ENCODE results near the gene SLC18A2. TPM values are rescaled to one million over a fixed set of nuclear protein-coding genes. Genes with fewer than 3 reads are reported as not detected.
"Not testable (repeated sequence)": the region's sequence is repeated elsewhere in the genome, so short reads cannot be mapped to it uniquely, and the experiment has no call there.

The SLC18A2 gene
- total and polyA plus RNA-seq, 10 of the 15 experiments (the other 5 are each of a cell fraction or from before 2014, with no cell fraction given), result 0.06 to 1.1 (median 0.25) TPM; not detected in 5

GRCh38 chr10:117299435-117299834 is 58.5 kb downstream of the SLC18A2 start (continued):
- TF ChIP-seq PBX3 (IDR thresholded peaks at IDR 0.05; ENCODE audit: insufficient replicate concordance, low read depth, low read length), result no peak

DNA sequence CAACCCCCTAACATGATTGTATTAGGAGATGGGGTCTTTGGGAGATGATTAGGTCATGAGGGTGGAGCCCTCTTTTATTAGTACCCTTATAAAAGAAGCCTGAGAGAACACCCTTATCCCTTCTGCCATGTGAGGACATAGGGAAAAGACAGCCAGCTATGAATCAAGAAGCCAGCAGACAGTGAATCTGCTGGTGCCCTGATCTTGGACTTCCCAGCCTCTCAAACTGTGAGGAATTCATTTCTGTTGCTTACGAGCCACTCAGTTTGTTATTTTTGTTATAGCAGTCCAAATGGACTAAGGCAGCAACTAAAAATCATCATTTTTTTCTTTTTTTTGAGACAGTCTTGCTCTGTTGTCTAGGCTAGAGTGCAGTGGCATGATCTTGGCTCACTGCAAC is 59.8 kb downstream of the SLC18A2 start:
- TF ChIP-seq MEF2B (IDR thresholded peaks at IDR 0.05; ENCODE audit: partially characterized antibody, poor library complexity, severe bottlenecking) (no peak), CREB1 (IDR thresholded peaks at IDR 0.05; ENCODE audit: low read depth) (no peak), ZBED1 (IDR thresholded peaks at IDR 0.05; ENCODE audit: borderline replicate concordance) (no peak), JUNB (IDR thresholded peaks at IDR 0.05) (no peak), POLR2A (IDR thresholded peaks at IDR 0.05; ENCODE audit: low read depth, low read length) (no peak), DPF2 (IDR thresholded peaks at IDR 0.05) (no peak)
- Histone ChIP-seq H3K9me3 (replicated peaks; ENCODE audit: control insufficient read depth, insufficient read depth, low read length) (no peaks in the 10 kb centered on the region; the same call in 2 of the 3 replicates), H3K27ac (ENCODE audit: control insufficient read depth, insufficient read depth) (no peak overlapping the region), H3K36me3 (ENCODE audit: control insufficient read depth in 2 of 2, insufficient read depth in 2 of 2, low read length in 1 of 2) (no peaks in the 10 kb centered on the region), H2AFZ (ENCODE audit: control insufficient read depth, low read depth, low read length) (no peak overlapping the region), H4K20me1 (ENCODE audit: control insufficient read depth, insufficient read depth) (no peaks in the 10 kb centered on the region), H3K9ac (ENCODE audit: control insufficient read depth, insufficient read depth, low read length) (no peak overlapping the region), H3K79me2 (ENCODE audit: control insufficient read depth, insufficient read depth, low read length) (no peaks in the 10 kb centered on the region), H3K27me3 (replicated peaks in 1 of 2; ENCODE audit: control insufficient read depth in 2 of 2, insufficient read depth in 2 of 2, low read length in 1 of 2) (no peaks in the 10 kb centered on the region), H3K4me3 (no peak overlapping the region), H3K4me1 (ENCODE audit: control insufficient read depth, insufficient read depth, low read length) (no peaks in the 10 kb centered on the region), H3K4me2 (ENCODE audit: control insufficient read depth, insufficient read depth) (no peak overlapping the region)
- DNase-seq (ENCODE audit: low read depth, low spot score) (no peak), ATAC-seq (no peak), FAIRE-seq (no peak)
- POLR2A ChIA-PET, result no interaction called here
- RAD21 ChIA-PET (ENCODE audit: unreplicated experiment), result no interaction called here
- BruUV-seq (replicated peaks), result no TSS peak
- SMC1A ChIA-PET (ENCODE audit: uncharacterized antibody, unreplicated experiment), result interaction anchor here (1.1 to 1.9 kb wide), 3 partner anchors 14 to 52 kb away, joined by 3 to 7 read pairs (median 4); no protein-coding TSS in a partner anchor
- intact Hi-C loops (cut with micrococcal nuclease; ENCODE audit: unreplicated experiment), result no loop called here
- 92% methylated on average over 1 of the region's 1 CpG for WGBS (ENCODE audit: insufficient coverage, insufficient replicate concordance, low lambda C conversion rate, missing lambda C conversion rate)
- in situ Hi-C loops (cut with MboI), result no loop called here
- CTCF ChIA-PET, result interaction anchor here (1.2 kb wide), 1 partner anchor 149 kb away, joined by 3 read pairs; no protein-coding TSS in a partner anchor

DNA sequence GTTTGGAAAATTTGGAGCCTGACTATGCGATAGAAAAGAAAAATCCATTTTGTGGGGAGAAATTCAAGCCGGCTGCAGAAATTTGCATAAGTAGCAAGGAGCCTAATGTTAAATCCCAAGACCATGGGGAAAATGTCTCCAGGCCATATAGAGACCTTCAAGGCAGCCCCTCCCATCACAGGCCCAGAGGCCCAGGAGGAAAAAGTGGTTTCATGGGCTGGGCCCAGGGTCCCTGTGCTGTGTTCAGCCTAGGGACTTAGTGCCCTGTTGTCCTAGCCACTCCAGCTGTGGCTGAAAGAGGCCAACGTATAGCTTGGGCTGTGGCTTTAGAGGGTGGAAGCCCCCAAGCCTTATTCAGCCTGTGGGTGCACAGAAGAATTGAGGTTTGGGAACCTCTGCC is 62.5 kb downstream of the SLC18A2 start:
- H3K27me3 ChIP-seq (replicated peaks in 1 of 2; ENCODE audit: control insufficient read depth in 2 of 2, insufficient read depth in 2 of 2, low read length in 1 of 2); H2AFZ ChIP-seq (ENCODE audit: control insufficient read depth, low read depth, low read length); H3K4me2 ChIP-seq (ENCODE audit: control insufficient read depth, insufficient read depth); H3K9me3 ChIP-seq (replicated peaks; ENCODE audit: control insufficient read depth, insufficient read depth, low read length); intact Hi-C loops (cut with micrococcal nuclease; ENCODE audit: unreplicated experiment); BruUV-seq (replicated peaks); H3K9ac ChIP-seq (ENCODE audit: control insufficient read depth, insufficient read depth, low read length); H3K79me2 ChIP-seq (ENCODE audit: control insufficient read depth, insufficient read depth, low read length); H3K4me1 ChIP-seq (ENCODE audit: control insufficient read depth, insufficient read depth, low read length); POLR2A ChIA-PET; in situ Hi-C loops (cut with MboI); DNase-seq (ENCODE audit: low read depth, low spot score); RAD21 ChIA-PET (ENCODE audit: unreplicated experiment); H3K4me3 ChIP-seq; H3K36me3 ChIP-seq (ENCODE audit: control insufficient read depth in 2 of 2, insufficient read depth in 2 of 2, low read length in 1 of 2); H4K20me1 ChIP-seq (ENCODE audit: control insufficient read depth, insufficient read depth); FAIRE-seq; H3K27ac ChIP-seq (ENCODE audit: control insufficient read depth, insufficient read depth); ATAC-seq: not testable (repeated sequence)
- ChIA-PET CTCF (interaction anchor here (2.6 kb wide), 1 partner anchor 16 kb away, joined by 10 read pairs; no protein-coding TSS in a partner anchor), SMC1A (ENCODE audit: uncharacterized antibody, unreplicated experiment) (interaction anchor here (0.7 kb wide), 1 partner anchor 16 kb away, joined by 3 read pairs; no protein-coding TSS in a partner anchor)
- 100% methylated on average over 3 of the region's 3 CpGs for WGBS (ENCODE audit: insufficient coverage, insufficient replicate concordance, low lambda C conversion rate, missing lambda C conversion rate)

Data from GM12878 (cell line).